SK-N-SH treated with all-trans-retinoic acid at 6 μM for 48 hours (cell line): ENCODE measurements around the gene RNU1-4.

Experiments
- ATAC-seq: fragments of 200-7000 bp; cut with Tn5 transposase; 3 replicates; pipeline ENCODE4 v1.9.1; 2020; ENCODE audit warnings: mild to moderate bottlenecking, moderate library complexity
- ARNTL ChIP-seq: fragments of 450-650 bp; formaldehyde crosslinking; IDR thresholded peaks from 2 replicates; pipeline ENCODE4 v1.5.0; 2020; ENCODE audit warnings: low read depth, mild to moderate bottlenecking, moderate library complexity, borderline replicate concordance
- BACH2 ChIP-seq: fragments of 250-450 bp; sonication (Bioruptor Pico); IDR thresholded peaks from 2 replicates; pipeline ENCODE4 v1.9.0; 2021; ENCODE audit warnings: mild to moderate bottlenecking, borderline replicate concordance
- CREB5 ChIP-seq: fragments of 250-450 bp; sonication (Bioruptor Pico); IDR thresholded peaks from 2 replicates; pipeline ENCODE4 v1.5.1; 2020; ENCODE audit warnings: low read depth, mild to moderate bottlenecking, moderate library complexity
- GLIS3 ChIP-seq: fragments of 250-450 bp; sonication (Bioruptor Pico); IDR thresholded peaks from 2 replicates; pipeline ENCODE4 v1.5.0; 2020; ENCODE audit warnings: mild to moderate bottlenecking, moderate library complexity
- ISL1 ChIP-seq: fragments of 250-450 bp; sonication (Bioruptor Pico); IDR thresholded peaks from 2 replicates; pipeline ENCODE4 v2.1.2; 2022; ENCODE audit warnings: mild to moderate bottlenecking, moderate library complexity
- OSR1 ChIP-seq: fragments of 250-450 bp; sonication (Bioruptor Pico); IDR thresholded peaks from 2 replicates; pipeline ENCODE4 v1.8.0; 2022; ENCODE audit warnings: moderate library complexity, mild to moderate bottlenecking, inconsistent platforms
- PPARA ChIP-seq: fragments of 250-450 bp; sonication (Bioruptor Pico); IDR thresholded peaks from 2 replicates; pipeline ENCODE4 v1.5.0; 2020; ENCODE audit warnings: mild to moderate bottlenecking, borderline replicate concordance
- SNAI2 ChIP-seq: fragments of 250-450 bp; sonication (Bioruptor Pico); IDR thresholded peaks from 2 replicates; pipeline ENCODE4 v1.5.0; 2020; ENCODE audit warnings: mild to moderate bottlenecking, moderate library complexity
- TCF4 ChIP-seq: fragments of 250-450 bp; sonication (Bioruptor Pico); IDR thresholded peaks from 2 replicates; pipeline ENCODE4 v1.8.0; 2021; ENCODE audit warnings: mild to moderate bottlenecking, moderate library complexity, borderline replicate concordance
- TOX ChIP-seq: fragments of 250-450 bp; sonication (Bioruptor Pico); IDR thresholded peaks from 2 replicates; pipeline ENCODE4 v1.8.0; 2021; ENCODE audit warnings: mild to moderate bottlenecking, moderate library complexity, borderline replicate concordance
- TSHZ2 ChIP-seq: fragments of 250-450 bp; sonication (Bioruptor Pico); IDR thresholded peaks from 2 replicates; pipeline ENCODE4 v1.5.0; 2020; ENCODE audit warnings: mild to moderate bottlenecking, moderate library complexity
- ZFP3 ChIP-seq: fragments of 250-450 bp; sonication (Bioruptor Pico); IDR thresholded peaks from 2 replicates; pipeline ENCODE4 v1.5.0; 2020; ENCODE audit warnings: mild to moderate bottlenecking, moderate library complexity
- ZFP30 ChIP-seq: fragments of 450-650 bp; formaldehyde crosslinking; IDR thresholded peaks from 2 replicates; pipeline ENCODE4 v1.5.0; 2022; ENCODE audit warnings: mild to moderate bottlenecking, moderate library complexity
- ZNF565 ChIP-seq: fragments of 450-650 bp; formaldehyde crosslinking; conservative IDR thresholded peaks from 2 replicates; pipeline ENCODE4 v1.5.0; 2020; ENCODE audit warnings: low read depth, mild to moderate bottlenecking, moderate library complexity
- ZNF70 ChIP-seq: fragments of 450-650 bp; formaldehyde crosslinking; IDR thresholded peaks from 2 replicates; pipeline ENCODE4 v1.5.0; 2020; ENCODE audit warnings: mild to moderate bottlenecking, moderate library complexity
- ZNF8 ChIP-seq: fragments of 450-650 bp; formaldehyde crosslinking; IDR thresholded peaks from 2 replicates; pipeline ENCODE4 v1.5.0; 2020; ENCODE audit warnings: mild to moderate bottlenecking, moderate library complexity
- TF ChIP-seq, protein P1 (sequence below): fragments of 250-450 bp; sonication (Bioruptor Pico); IDR thresholded peaks from 2 replicates; pipeline ENCODE4 v1.5.1; 2021; ENCODE audit warnings: mild to moderate bottlenecking, moderate library complexity
- TF ChIP-seq, protein P2 (sequence below): fragments of 250-450 bp; sonication (Bioruptor Pico); IDR thresholded peaks from 2 replicates; pipeline ENCODE4 v1.8.0; 2020; ENCODE audit warnings: mild to moderate bottlenecking, moderate library complexity, borderline replicate concordance

The RNU1-4 gene

GRCh38 chr1:16719571-16720350, 20.6 kb upstream of the RNU1-4 start:
- ATAC-seq, result no peak

GRCh38 chr1:16720351-16721223, 19.7 kb upstream of the RNU1-4 start:
- no peak; the same call in 2 of the 3 replicates for ATAC-seq

More at GRCh38 chr1:16719571-16720350, 20.6 kb upstream of the RNU1-4 start:
- TF ChIP-seq, protein P1, sequence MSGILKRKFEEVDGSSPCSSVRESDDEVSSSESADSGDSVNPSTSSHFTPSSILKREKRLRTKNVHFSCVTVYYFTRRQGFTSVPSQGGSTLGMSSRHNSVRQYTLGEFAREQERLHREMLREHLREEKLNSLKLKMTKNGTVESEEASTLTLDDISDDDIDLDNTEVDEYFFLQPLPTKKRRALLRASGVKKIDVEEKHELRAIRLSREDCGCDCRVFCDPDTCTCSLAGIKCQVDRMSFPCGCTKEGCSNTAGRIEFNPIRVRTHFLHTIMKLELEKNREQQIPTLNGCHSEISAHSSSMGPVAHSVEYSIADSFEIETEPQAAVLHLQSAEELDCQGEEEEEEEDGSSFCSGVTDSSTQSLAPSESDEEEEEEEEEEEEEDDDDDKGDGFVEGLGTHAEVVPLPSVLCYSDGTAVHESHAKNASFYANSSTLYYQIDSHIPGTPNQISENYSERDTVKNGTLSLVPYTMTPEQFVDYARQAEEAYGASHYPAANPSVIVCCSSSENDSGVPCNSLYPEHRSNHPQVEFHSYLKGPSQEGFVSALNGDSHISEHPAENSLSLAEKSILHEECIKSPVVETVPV (CRISPR knock-in tag), result no peak
- no peak for TF ChIP-seq TOX
- TF ChIP-seq BACH2 (CRISPR knock-in tag), result no peak
- TF ChIP-seq, protein P2, sequence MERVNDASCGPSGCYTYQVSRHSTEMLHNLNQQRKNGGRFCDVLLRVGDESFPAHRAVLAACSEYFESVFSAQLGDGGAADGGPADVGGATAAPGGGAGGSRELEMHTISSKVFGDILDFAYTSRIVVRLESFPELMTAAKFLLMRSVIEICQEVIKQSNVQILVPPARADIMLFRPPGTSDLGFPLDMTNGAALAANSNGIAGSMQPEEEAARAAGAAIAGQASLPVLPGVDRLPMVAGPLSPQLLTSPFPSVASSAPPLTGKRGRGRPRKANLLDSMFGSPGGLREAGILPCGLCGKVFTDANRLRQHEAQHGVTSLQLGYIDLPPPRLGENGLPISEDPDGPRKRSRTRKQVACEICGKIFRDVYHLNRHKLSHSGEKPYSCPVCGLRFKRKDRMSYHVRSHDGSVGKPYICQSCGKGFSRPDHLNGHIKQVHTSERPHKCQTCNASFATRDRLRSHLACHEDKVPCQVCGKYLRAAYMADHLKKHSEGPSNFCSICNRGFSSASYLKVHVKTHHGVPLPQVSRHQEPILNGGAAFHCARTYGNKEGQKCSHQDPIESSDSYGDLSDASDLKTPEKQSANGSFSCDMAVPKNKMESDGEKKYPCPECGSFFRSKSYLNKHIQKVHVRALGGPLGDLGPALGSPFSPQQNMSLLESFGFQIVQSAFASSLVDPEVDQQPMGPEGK, result no peak
- no peak for TF ChIP-seq TSHZ2 (CRISPR knock-in tag)
- TF ChIP-seq ARNTL, result no peak
- no peak for TF ChIP-seq ZFP3 (CRISPR knock-in tag)
- no peak for TF ChIP-seq SNAI2 (CRISPR knock-in tag)
- TF ChIP-seq ZFP30 (CRISPR knock-in tag), result no peak
- TF ChIP-seq ZNF565 (CRISPR knock-in tag), result no peak
- no peak for TF ChIP-seq CREB5 (CRISPR knock-in tag)
- no peak for TF ChIP-seq ZNF70 (CRISPR knock-in tag)
- TF ChIP-seq TCF4, result no peak
- TF ChIP-seq ISL1 (CRISPR knock-in tag), result no peak
- no peak for TF ChIP-seq ZNF8 (CRISPR knock-in tag)

More at GRCh38 chr1:16720351-16721223, 19.7 kb upstream of the RNU1-4 start:
- no peak for TF ChIP-seq PPARA (CRISPR knock-in tag)
- TF ChIP-seq, protein P2, result no peak
- TF ChIP-seq OSR1 (CRISPR knock-in tag), result no peak
- TF ChIP-seq, protein P1 (CRISPR knock-in tag), result no peak
- no peak for TF ChIP-seq ZNF8 (CRISPR knock-in tag)
- TF ChIP-seq ZFP3 (CRISPR knock-in tag), result no peak
- no peak for TF ChIP-seq GLIS3 (CRISPR knock-in tag)
- no peak for TF ChIP-seq ZNF70 (CRISPR knock-in tag)
- no peak for TF ChIP-seq ZNF565 (CRISPR knock-in tag)
